RWPE1 (cell line): ENCODE data around the gene GCNT2.
"Not testable (repeated sequence)": the region's sequence is repeated elsewhere in the genome, so short reads cannot be mapped to it uniquely, and the experiment has no call there.

Source experiments
- CTCF ChIA-PET: fragments of 350-600 bp; sonication (Branson Sonifier 250); formaldehyde crosslinking; extraction: SDS; loops from one replicate; lab custom pipeline; 2021; lab: Yijun Ruan, JAX
- POLR2A ChIA-PET: fragments of 400-600 bp; formaldehyde crosslinking; extraction: SDS; loops from one replicate; lab custom pipeline; 2020; ENCODE audit warnings: antibody characterized with exemption; ENCODE audit not compliant: low non-redundant PET; lab: Yijun Ruan, JAX
- DNase-seq: peaks from one replicate; pipeline ENCODE4 v3.0.0; 2012; ENCODE audit warnings: low spot score
- H3K27ac ChIP-seq: fragments of 450-650 bp; 2 replicates; pipeline ENCODE4 v1.5.1; 2017
- CTCF ChIP-seq: fragments of 450-650 bp; conservative IDR thresholded peaks from 2 replicates; pipeline ENCODE4 v1.5.1; 2017; ENCODE audit warnings: low read depth, mild to moderate bottlenecking

The GCNT2 gene

GRCh38 chr6:10578723-10579122 is 57.6 kb downstream of the GCNT2 start:
- POLR2A ChIA-PET, result no interaction called here
- no peak for DNase-seq
- no peak for TF ChIP-seq CTCF
- CTCF ChIA-PET, result no interaction called here
- H3K27ac ChIP-seq, result no peak overlapping the region

GRCh38 chr6:10579803-10580202 is 58.7 kb downstream of the GCNT2 start:
- no peak for DNase-seq
- CTCF ChIA-PET, result no interaction called here
- POLR2A ChIA-PET, result no interaction called here
- H3K27ac ChIP-seq, result no peak overlapping the region
- TF ChIP-seq CTCF, result no peak

- H3K27ac ChIP-seq, result no peak overlapping the region
- no peak for TF ChIP-seq CTCF
- DNase-seq, result no peak
- POLR2A ChIA-PET, result no interaction called here
- CTCF ChIA-PET, result no interaction called here
Observed at GRCh38 chr6:10580570-10580969, 59.4 kb downstream of the GCNT2 start.

GRCh38 chr6:10581402-10581801 is 60.3 kb downstream of the GCNT2 start:
- CTCF ChIA-PET, POLR2A ChIA-PET, H3K27ac ChIP-seq, DNase-seq: not testable (repeated sequence)

- CTCF ChIA-PET, result interaction anchor here (0.6 kb wide), 1 partner anchor 181 kb away, joined by 3 read pairs; no protein-coding TSS in a partner anchor
- POLR2A ChIA-PET, result no interaction called here
- DNase-seq, result peak; percentile 34
- no peak for TF ChIP-seq CTCF
- no peak overlapping the region for H3K27ac ChIP-seq
Observed at GRCh38 chr6:10582774-10583508, 61.8 kb downstream of the GCNT2 start.

- TF ChIP-seq CTCF, result no peak
- POLR2A ChIA-PET, result no interaction called here
- no peak for DNase-seq
- CTCF ChIA-PET, result no interaction called here
- H3K27ac ChIP-seq, result no peak overlapping the region
Observed at GRCh38 chr6:10583509-10583901, 62.4 kb downstream of the GCNT2 start.

- H3K27ac ChIP-seq, result no peak overlapping the region
- DNase-seq, result no peak
- POLR2A ChIA-PET, result no interaction called here
- CTCF ChIA-PET, result no interaction called here
- no peak for TF ChIP-seq CTCF
Observed at GRCh38 chr6:10584607-10585006, 63.5 kb downstream of the GCNT2 start.
